PC-9 (cell line): Measurements from ENCODE around the gene CRADD.

Experiments used
- CTCF ChIP-seq: fragments of 200-600 bp; sonication (generic); conservative IDR thresholded peaks from 2 replicates; pipeline ENCODE4 v1.6.1; 2017; ENCODE audit warnings: mixed run types, antibody characterized with exemption, mild to moderate bottlenecking, moderate library complexity
- EZH2 ChIP-seq: fragments of 200-600 bp; sonication (generic); IDR thresholded peaks from 2 replicates; pipeline ENCODE4 v1.8.0; 2017; ENCODE audit warnings: antibody characterized with exemption, low read depth

GRCh38 chr12:93767524-93767863 is 90.3 kb downstream of the CRADD start:
- TF ChIP-seq CTCF, result no peak; the same call in 1 of the 2 replicates
- no peak for TF ChIP-seq EZH2
